Activated CD4-positive, alpha-beta T cell treated with anti-CD3 and anti-CD28 coated beads, Interleukin-2, amount 50 U/mL, for 16 hours (primary cell): Measurements from ENCODE around the gene OR51A4.
"Not testable (repeated sequence)": the region's sequence is repeated elsewhere in the genome, so short reads cannot be mapped to it uniquely, and the experiment has no call there.

Source experiments
- DNase-seq: peaks from one replicate; pipeline ENCODE4 v3.0.0-alpha.2; 2020

Gene OR51A4

DNA sequence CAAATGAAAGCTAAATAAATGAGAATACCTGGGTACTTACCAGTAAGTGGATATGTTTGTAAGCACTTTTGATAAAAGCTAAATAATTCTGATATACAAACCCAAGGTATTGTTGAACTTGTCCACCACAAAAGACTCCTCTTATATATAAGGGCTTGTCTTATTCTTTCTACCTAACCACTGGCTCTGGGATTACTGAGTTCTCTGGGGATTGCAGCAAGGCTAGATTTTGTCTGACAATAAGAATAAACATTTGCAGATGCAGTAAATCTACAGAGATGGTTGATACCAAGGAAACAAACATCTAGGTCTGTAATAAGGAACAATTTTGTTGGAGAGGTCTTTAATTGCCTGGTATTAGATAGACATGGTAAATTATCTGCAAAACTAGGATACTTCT is at the start of gene OR51A4:
Gene OR51A4, minus strand, starts transcription at position 101 of the 400 bp plus-strand sequence. CDS start 505 bp downstream, outside the sequence.
- no peak for DNase-seq

GRCh38 chr11:4994551-4994950 is 47.1 kb upstream of the OR51A4 start, which contains the start of gene OR51L1:
OR51L1 (plus strand) TSS chr11:4994851; CDS start chr11:4998983, 4,132 bp downstream.
- no peak for DNase-seq

DNA sequence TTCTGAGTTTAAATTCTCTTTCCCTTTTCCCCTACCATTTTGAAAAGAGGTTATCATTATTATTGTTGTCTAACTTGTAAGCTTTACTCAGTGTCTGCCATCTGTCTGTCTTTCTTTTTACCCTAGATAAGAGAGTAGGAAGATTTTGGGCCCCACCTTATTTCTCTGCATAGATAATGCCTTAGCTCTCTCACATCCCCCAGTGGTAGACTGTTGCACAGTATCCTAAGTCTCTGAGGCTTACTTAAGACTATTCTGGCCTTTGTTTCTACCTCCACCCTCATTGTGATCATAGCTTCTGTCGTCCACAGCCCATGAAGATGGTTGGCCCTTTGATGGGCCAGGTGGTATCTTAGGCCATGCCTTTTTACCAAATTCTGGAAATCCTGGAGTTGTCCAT is 43.7 kb upstream of the OR51A4 start:
- DNase-seq: no peak

- no peak for DNase-seq
Observed at GRCh38 chr11:4983841-4984240, 36.4 kb upstream of the OR51A4 start.

DNA sequence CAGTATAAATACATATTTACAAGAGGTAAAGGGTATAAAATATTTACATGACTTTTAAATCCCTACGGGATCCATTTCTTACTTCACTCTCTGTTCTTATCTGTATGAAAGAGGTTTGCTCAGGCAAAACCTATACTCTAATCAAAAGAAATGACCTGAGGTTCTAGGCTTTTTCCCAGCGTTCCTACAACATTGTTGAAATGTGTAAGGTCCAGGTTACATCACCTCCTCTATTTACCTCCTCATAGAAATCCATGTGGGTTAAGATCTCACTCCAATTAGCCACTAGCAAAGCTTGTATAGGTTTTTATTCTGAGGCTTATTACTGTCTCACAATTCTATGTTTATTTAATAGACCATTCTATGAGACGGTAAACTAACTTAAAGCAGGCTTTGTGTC is 35.3 kb upstream of the OR51A4 start:
- DNase-seq: no peak

GRCh38 chr11:4979036-4979435 is 31.6 kb upstream of the OR51A4 start:
- no peak for DNase-seq

GRCh38 chr11:4975436-4975835 is 28.0 kb upstream of the OR51A4 start:
- no peak for DNase-seq

GRCh38 chr11:4962816-4963215 is 15.4 kb upstream of the OR51A4 start:
- DNase-seq: no peak

GRCh38 chr11:4960877-4961276 is 13.5 kb upstream of the OR51A4 start:
- peak; percentile 2 for DNase-seq

DNA sequence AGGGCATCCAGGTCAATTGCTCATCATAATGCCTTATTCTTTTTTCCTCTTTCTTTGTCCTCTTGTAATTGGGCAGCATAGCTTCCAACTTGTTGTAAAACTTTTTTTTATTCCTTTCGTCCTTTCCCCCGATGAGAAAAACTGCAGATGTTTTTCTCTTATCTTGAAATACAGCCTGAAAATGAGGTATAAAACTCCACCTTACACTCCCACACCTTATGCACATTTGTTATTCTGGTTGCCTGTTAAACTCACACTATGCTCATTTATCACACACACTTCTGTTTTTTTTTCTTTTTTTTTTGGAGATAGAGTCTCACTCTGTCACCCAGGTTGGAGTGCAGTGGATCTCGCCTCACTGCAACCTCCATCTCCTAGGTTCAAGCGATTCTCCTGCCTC is 10.0 kb upstream of the OR51A4 start:
- DNase-seq: no peak

DNA sequence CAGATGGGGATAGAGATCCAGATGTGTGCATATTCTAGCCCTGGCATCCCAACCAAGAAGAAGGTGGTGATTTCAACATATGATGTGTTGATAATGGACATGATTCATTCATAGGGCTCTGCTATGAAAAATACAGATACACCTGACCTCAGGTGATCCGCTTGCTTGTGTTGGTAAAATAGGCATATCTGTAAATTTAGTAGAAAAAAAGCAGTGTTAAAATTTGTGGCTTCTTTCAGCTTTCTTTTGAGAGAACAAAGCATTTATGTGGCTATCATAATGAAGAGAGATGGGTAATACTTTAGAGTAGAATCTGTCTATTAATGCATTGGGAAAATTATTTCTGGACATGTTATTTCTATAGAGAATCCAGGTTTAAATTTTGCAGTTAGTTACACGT is 8.2 kb upstream of the OR51A4 start, which contains the start of gene OR51A2:
Gene OR51A2, minus strand, starts transcription at position 101 of the 400 bp plus-strand sequence. Its CDS starts 0 bp downstream, at position 101.
- not testable (repeated sequence) for DNase-seq

DNA sequence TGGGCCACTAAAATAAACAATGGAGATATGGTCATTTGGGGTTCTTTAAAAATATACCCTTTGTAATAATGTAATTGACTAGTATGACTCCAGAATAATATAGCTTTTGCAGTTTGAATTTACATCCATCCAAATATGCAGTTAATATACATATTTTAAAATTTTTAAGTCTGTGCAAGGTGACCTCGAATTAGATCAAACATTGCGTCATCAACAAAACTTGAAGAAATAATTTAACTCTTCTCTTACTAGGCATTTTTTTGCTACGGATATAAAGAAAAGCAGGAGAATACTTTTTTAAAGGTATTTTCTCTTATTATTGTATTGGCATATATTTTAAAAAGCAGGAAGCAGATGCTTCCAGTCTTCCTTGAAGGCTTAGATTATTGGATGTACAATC is 10.7 kb downstream of the OR51A4 start:
- DNase-seq: no peak

GRCh38 chr11:4932751-4933150 is 14.7 kb downstream of the OR51A4 start:
- no peak for DNase-seq

DNA sequence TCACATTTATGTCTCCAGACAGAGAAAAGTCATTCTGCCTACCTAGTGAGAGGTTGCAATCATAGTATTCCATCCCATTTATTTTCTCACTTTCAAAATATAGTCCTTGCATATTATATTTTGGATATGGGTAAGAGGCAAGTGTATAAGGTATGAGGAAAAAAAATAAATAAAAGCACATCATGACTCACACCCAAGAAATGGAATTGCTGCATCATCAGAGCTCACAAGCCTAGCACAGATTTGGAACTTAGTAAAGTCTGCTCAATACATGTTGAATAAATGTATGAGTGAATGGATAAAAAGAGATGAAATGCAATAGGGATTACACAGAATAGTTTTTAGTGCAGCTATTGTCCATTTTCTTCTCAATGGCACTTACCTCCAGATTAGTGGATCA is 20.8 kb downstream of the OR51A4 start:
- DNase-seq: no peak

- no peak for DNase-seq
Observed at GRCh38 chr11:4924239-4924638, 23.2 kb downstream of the OR51A4 start, which contains the start of gene OR51G1. OR51G1 (minus strand) TSS chr11:4924339; CDS start chr11:4924339, 0 bp downstream.

DNA sequence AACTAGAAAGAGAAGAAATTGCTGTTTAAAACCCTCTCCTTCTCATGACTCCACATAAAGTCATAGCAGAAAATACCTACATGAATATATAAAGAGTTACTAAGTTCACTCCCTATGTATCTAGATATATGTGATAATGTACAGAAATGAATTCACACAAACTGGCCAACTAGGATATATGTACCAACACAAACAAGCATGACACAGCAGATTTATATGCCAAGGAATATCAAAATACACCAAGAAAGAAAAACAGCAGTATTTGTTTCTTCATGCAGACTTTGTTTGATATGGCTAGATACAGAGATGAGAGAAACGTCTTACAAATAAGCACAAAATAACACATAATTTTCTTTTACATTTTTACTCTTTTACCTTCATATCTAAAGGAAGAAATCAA is 25.1 kb downstream of the OR51A4 start:
- DNase-seq: no peak

DNA sequence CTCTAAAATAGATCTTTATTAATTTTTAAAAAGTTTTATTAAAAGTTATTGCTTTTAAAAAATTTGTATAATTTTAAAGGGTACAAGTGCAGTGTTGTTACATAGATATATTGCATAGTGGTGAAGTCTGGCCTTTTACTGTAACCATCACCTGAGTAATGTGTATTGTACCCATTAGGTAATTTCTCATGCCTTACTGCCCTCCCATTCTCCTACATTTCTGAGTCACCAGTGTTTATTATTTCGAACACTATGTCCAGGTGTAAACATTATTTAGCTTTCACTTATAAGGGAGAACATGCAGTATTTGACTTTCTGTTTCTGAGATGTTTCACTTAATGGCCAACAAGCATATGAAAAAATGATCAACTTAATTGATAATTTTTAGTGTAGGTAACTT is 25.6 kb downstream of the OR51A4 start:
- no peak for DNase-seq

DNA sequence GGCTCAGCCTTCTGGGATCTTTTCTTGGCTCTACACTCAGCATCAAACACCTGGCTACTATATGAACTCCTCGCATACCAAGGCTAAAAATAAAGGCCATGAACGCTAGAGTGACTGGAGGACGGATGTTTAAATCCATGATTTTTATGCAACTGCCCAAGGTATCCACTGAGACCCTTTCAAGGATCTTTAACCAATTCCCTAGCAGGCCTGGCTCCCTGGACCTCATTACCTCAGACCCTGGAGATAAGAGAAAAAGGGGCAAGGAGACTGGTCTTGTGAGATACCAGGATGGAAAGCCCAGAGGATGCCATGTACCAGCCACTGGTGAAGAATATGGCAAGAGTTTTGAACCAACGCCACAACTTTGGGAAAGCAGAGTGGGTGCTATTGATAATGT is 28.2 kb downstream of the OR51A4 start, which contains the start of gene OR51G2:
Gene OR51G2, minus strand, starts transcription at position 101 of the 400 bp plus-strand sequence. CDS start 3,687 bp downstream, outside the sequence.
- DNase-seq: no peak

- no peak for DNase-seq
Observed at GRCh38 chr11:4916581-4916980, 30.8 kb downstream of the OR51A4 start.

- no peak for DNase-seq
Observed at GRCh38 chr11:4903484-4903883, 43.9 kb downstream of the OR51A4 start, which contains the start of gene OR51A7. OR51A7 (plus strand) TSS chr11:4903783; CDS start chr11:4907370, 3,587 bp downstream.
